HepG2 (cell line): Measurements from ENCODE around the gene FKBP10. TPM values are rescaled to one million over a fixed set of nuclear protein-coding genes. Genes with fewer than 3 reads are reported as not detected.

Source experiments
- ATAC-seq: fragments of 200-7000 bp; cut with Tn5 transposase; 3 replicates; pipeline ENCODE4 v1.9.1; 2020; ENCODE audit warnings: mild to moderate bottlenecking, moderate library complexity
- BruUV-seq: library from RNA; stranded (reverse); fragments of 400-500 nt; replicated peaks from 2 replicates; lab custom pipeline; 2021; lab: Mats Ljungman, UMichigan
- CTCF ChIA-PET: fragments of 300-600 bp; formaldehyde crosslinking; extraction: SDS; loops from one replicate; lab custom pipeline; 2021; ENCODE audit warnings: low total read pairs, inconsistent platforms, low intra/inter-chr PET ratio; lab: Yijun Ruan, JAX
- POLR2A ChIA-PET: fragments of 350-600 bp; sonication (Branson Sonifier 250); formaldehyde crosslinking; loops from one replicate; lab custom pipeline; 2020; ENCODE audit warnings: antibody characterized with exemption, inconsistent platforms; lab: Yijun Ruan, JAX
- DNase-seq: peaks from one replicate; pipeline ENCODE4 v3.0.0-alpha.2; 2015; ENCODE audit warnings: low spot score
- FAIRE-seq: peaks from 3 replicates; lab custom pipeline; 2011; peaks lifted over from hg19 to GRCh38; lab: Jason Lieb, UNC
- H2AFZ ChIP-seq: one replicate; pipeline ENCODE4 v1.6.1; 2011; ENCODE audit warnings: low read length, inconsistent platforms
- H3K27ac ChIP-seq: fragments of 300-600 bp; 3 replicates; pipeline ENCODE4 v1.8.0; 2011; ENCODE audit warnings: mixed run types, mild to moderate bottlenecking, mixed read lengths, low read length, inconsistent platforms; ENCODE audit not compliant: insufficient read depth; ENCODE audit errors: extremely low read length
- H3K27me3 ChIP-seq, 2 experiments: fragments of 200-600 bp in 1 of 2; 2 replicates in 1 of 2; 3 replicates in 1 of 2; pipeline versions ENCODE4 v1.6.0 to v1.8.0; 2011; ENCODE audit warnings: low read length in 2 of 2, mild to moderate bottlenecking in 2 of 2, moderate library complexity in 2 of 2, inconsistent platforms in 1 of 2; ENCODE audit not compliant: insufficient read depth in 2 of 2, control insufficient read depth in 1 of 2
- H3K36me3 ChIP-seq, 2 experiments: fragments of 200-600 bp in 1 of 2; replicated peaks in 1 of 2; 2 replicates in 1 of 2; 3 replicates in 1 of 2; pipeline versions ENCODE4 v1.5.1 to v1.8.0; 2011; ENCODE audit warnings: low read length in 2 of 2, inconsistent platforms in 1 of 2; ENCODE audit not compliant: insufficient read depth in 2 of 2, control insufficient read depth in 1 of 2
- H3K4me1 ChIP-seq: 2 replicates; pipeline ENCODE4 v1.5.1; 2012; ENCODE audit warnings: low read length, inconsistent platforms; ENCODE audit not compliant: insufficient read depth
- H3K4me2 ChIP-seq: 2 replicates; pipeline ENCODE4 v1.6.0; 2011; ENCODE audit warnings: low read depth, low read length, inconsistent platforms
- H3K4me3 ChIP-seq, 3 experiments: fragments of 200-600 bp in 1 of 3; sonication (generic), shearing (Covaris generic) in 1 of 3; replicated peaks in 1 of 3; 2 replicates each; pipeline ENCODE4 v1.5.1; 2011 to 2016; ENCODE audit warnings: low read length in 3 of 3, inconsistent platforms in 2 of 3, low read depth in 2 of 3, mild to moderate bottlenecking in 2 of 3, control low read depth in 1 of 3, mixed read lengths in 1 of 3; ENCODE audit not compliant: insufficient read depth in 1 of 3
- H3K79me2 ChIP-seq: one replicate; pipeline ENCODE4 v1.6.1; 2011; ENCODE audit warnings: low read length, inconsistent platforms; ENCODE audit not compliant: insufficient read depth
- H3K9ac ChIP-seq: 2 replicates; pipeline ENCODE4 v1.6.0; 2011; ENCODE audit warnings: mild to moderate bottlenecking, low read depth, low read length, inconsistent platforms; ENCODE audit not compliant: insufficient read depth
- H3K9me3 ChIP-seq: 2 replicates; pipeline ENCODE4 v1.5.1; 2012; ENCODE audit warnings: mild to moderate bottlenecking, low read length
- H4K20me1 ChIP-seq: 2 replicates; pipeline ENCODE4 v1.6.0; 2011; ENCODE audit warnings: inconsistent platforms, mild to moderate bottlenecking, low read length, moderate library complexity; ENCODE audit not compliant: insufficient read depth
- HNRNPL ChIP-seq: fragments of 200-400 bp; formaldehyde crosslinking; IDR thresholded peaks from 2 replicates; pipeline ENCODE4 v1.6.1; 2017; ENCODE audit warnings: mild to moderate bottlenecking, low read depth, low read length
- KLF12 ChIP-seq: sonication (generic); formaldehyde crosslinking; IDR thresholded peaks from 2 replicates; pipeline ENCODE4 v1.4.0; 2020; ENCODE audit warnings: missing genetic modification reagents, borderline replicate concordance
- NR2F2 ChIP-seq: IDR thresholded peaks from 2 replicates; pipeline ENCODE4 v1.6.1; 2012; ENCODE audit warnings: low read depth, inconsistent platforms, borderline replicate concordance
- RFX5 ChIP-seq: IDR thresholded peaks from 2 replicates; pipeline ENCODE4 v1.6.1; 2011; ENCODE audit warnings: low read depth, low read length, improper control_type of control experiment
- TEAD3 ChIP-seq: optimal IDR thresholded peaks from 2 replicates; pipeline ENCODE3; 2016; ENCODE audit warnings: borderline replicate concordance
- THAP11 ChIP-seq: IDR thresholded peaks from 2 replicates; pipeline ENCODE4 v1.6.1; 2016; ENCODE audit warnings: missing biosample characterization, missing genetic modification reagents
- ZC3H4 ChIP-seq: sonication (generic); formaldehyde crosslinking; IDR thresholded peaks from 2 replicates; pipeline ENCODE4 v1.4.0; 2020; ENCODE audit warnings: missing genetic modification reagents, borderline replicate concordance
- ZNF124 ChIP-seq: sonication (generic); formaldehyde crosslinking; IDR thresholded peaks from 2 replicates; pipeline ENCODE4 v1.4.0; 2020; ENCODE audit warnings: missing genetic modification reagents
- ZNF3 ChIP-seq: IDR thresholded peaks from 2 replicates; pipeline ENCODE4 v1.7.0; 2017; ENCODE audit warnings: inconsistent platforms
- ZNF724P ChIP-seq: sonication (generic); formaldehyde crosslinking; IDR thresholded peaks from 2 replicates; pipeline ENCODE4 v1.8.0; 2022; ENCODE audit warnings: missing genetic modification reagents, borderline replicate concordance
- WGBS: methylation state at CpG from one replicate; pipeline ENCODE4 v1.1.6; 2017; ENCODE audit warnings: low lambda C conversion rate; 5-methylcytosine and 5-hydroxymethylcytosine counted together
- in situ Hi-C: cut with HindIII; loops from 2 replicates; pipeline ENCODE4 v1.10.0; 2017; ENCODE audit warnings: low pct_unique_long_range_greater_than_20kb; ENCODE audit not compliant: extremely low pct_ligation_motif_present
- intact Hi-C: fragments of 100-400 bp; cut with micrococcal nuclease; formaldehyde crosslinking; loops from one replicate; pipeline ENCODE4 v1.10.0; 2022; ENCODE audit not compliant: unreplicated experiment
- polyA plus RNA-seq, 8 experiments: library from polyadenylated mRNA; depleted of rRNA in 3 of 8; stranded (reverse) in 7 of 8; unstranded in 1 of 8; fragments of >200 nt; fragmentation: Illumina TruSeq in 4 of 8; extraction: Trizol in 4 of 8; gene quantifications; 2 replicates each; pipeline versions ENCODE4 v1.2.1 to v1.2.3, GENCODE V29; 2011 to 2016; ENCODE audit warnings: low read depth in 4 of 8, missing spikeins in 1 of 8, mixed read lengths in 1 of 8; ENCODE audit not compliant: insufficient read depth in 1 of 8
- total RNA-seq, 5 experiments: library from RNA; depleted of rRNA; stranded (reverse); fragments of >200 nt; fragmentation: Illumina TruSeq; extraction: Trizol; gene quantifications; 2 replicates each; pipeline ENCODE4 v1.2.3, GENCODE V29; 2016; ENCODE audit warnings: low read depth in 1 of 5
- TF ChIP-seq, protein P1 (sequence below): sonication (generic); formaldehyde crosslinking; IDR thresholded peaks from 2 replicates; pipeline ENCODE4 v1.4.0; 2020; ENCODE audit warnings: missing genetic modification reagents
- TF ChIP-seq, protein P2 (sequence below): sonication (generic); formaldehyde crosslinking; IDR thresholded peaks from 2 replicates; pipeline ENCODE4 v1.4.0; 2020; ENCODE audit warnings: missing genetic modification reagents
- TF ChIP-seq, protein P3 (sequence below), 2 experiments: sonication (generic) in 1 of 2; formaldehyde crosslinking in 1 of 2; IDR thresholded peaks; 2 replicates each; pipeline versions ENCODE4 v1.5.1 to v1.6.1; 2011 to 2020; ENCODE audit warnings: borderline replicate concordance in 1 of 2, low read depth in 1 of 2, low read length in 1 of 2, mild to moderate bottlenecking in 1 of 2, missing genetic modification reagents in 1 of 2, moderate library complexity in 1 of 2
- TF ChIP-seq, protein P4 (sequence below): sonication (generic); formaldehyde crosslinking; IDR thresholded peaks from 2 replicates; pipeline ENCODE4 v1.8.0; 2022; ENCODE audit warnings: missing genetic modification reagents, low read depth, mild to moderate bottlenecking, borderline replicate concordance

Gene FKBP10
- total and polyA plus RNA-seq, 2 of the 13 experiments (the other 11 are each of a cell fraction or from before 2014, with no cell fraction given) = 149 to 573 TPM

DNA sequence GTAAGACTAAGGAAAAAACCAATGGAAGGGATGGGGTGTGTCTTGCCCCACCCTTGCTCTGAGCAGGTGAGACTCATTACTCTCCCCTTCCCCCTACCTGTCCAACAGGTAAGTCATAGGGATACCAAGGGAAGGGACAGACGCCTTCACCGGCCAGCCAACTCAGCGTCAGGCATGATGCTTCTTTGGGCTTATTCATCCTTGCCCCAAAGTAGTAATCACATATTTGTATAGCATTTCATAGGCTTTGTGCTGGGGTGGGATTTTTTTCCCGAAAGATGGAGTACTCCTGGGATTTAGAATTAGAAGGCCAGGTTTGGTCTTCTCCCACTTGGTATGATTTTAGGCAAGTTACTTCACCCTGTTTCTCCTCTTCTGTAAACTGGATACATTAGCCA is 25.8 kb upstream of the FKBP10 start (continued):
- TF ChIP-seq, protein P1, sequence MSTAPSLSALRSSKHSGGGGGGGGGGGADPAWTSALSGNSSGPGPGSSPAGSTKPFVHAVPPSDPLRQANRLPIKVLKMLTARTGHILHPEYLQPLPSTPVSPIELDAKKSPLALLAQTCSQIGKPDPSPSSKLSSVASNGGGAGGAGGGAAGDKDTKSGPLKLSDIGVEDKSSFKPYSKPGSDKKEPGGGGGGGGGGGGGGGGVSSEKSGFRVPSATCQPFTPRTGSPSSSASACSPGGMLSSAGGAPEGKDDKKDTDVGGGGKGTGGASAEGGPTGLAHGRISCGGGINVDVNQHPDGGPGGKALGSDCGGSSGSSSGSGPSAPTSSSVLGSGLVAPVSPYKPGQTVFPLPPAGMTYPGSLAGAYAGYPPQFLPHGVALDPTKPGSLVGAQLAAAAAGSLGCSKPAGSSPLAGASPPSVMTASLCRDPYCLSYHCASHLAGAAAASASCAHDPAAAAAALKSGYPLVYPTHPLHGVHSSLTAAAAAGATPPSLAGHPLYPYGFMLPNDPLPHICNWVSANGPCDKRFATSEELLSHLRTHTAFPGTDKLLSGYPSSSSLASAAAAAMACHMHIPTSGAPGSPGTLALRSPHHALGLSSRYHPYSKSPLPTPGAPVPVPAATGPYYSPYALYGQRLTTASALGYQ (CRISPR knock-in tag) = no peak
- no peak for TF ChIP-seq ZNF724P (CRISPR knock-in tag)
- TF ChIP-seq RFX5 = no peak
- TF ChIP-seq THAP11 (CRISPR knock-in tag) = 0 out of 2 replicates have a peak, but pooled peaks have one; percentile 3
- 0 out of 2 replicates have a peak, but pooled peaks have one; percentile 14 for TF ChIP-seq KLF12 (CRISPR knock-in tag)
- TF ChIP-seq, all 625 proteins: peak for 11

DNA sequence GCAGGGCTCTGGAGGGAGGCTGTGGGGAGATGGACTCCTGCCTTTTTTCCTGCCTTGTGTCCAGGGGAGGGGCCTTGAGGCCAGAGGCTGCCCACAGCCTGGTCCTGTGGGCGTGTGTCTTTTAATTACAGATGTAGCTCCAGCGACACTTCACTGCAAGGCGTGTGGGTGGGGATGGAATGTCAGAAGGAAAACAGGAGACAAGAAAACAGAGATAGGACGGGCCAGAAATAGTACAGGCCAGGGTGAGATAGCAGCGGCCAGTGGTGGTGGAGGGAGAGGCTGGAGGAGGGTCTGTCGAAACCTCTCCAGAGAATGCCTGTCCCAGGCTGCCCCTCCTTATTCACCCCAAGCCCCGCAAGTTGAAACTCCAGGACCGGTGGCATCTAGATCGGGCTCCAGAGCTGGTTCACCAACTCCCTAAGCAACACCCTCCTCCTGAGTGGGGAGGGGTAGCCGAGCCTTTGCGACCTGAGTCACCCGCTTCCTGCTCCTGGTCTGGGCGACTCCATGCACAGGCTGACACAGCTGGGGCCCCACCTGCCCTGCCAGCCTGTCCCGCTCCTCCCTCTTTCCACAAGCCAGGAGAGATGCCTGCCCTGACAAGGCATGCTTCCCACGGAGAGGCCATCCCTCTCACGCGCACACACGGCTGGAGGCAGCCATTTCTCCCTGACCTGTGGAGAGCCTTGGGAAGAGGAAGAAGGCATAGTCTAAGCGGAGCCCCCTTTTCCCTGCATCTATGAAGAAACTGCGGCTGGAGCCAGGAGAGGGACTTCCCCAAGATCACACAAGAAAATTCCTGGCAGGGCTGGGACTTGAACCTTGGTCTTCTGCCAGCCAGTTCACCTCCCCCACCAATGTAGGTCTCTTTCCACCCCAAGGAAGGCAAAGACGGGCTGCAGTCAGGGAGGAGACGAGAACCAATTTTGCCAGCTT is 19.7 kb upstream of the FKBP10 start:
- peak overlapping the region; percentile 45 for H3K9ac ChIP-seq
- peak; percentile 83 for ATAC-seq
- H3K36me3 ChIP-seq = no peaks in the 10 kb centered on the region
- H3K9me3 ChIP-seq = no peaks in the 10 kb centered on the region
- BruUV-seq = TSS peak; percentile 93
- H4K20me1 ChIP-seq = no peaks in the 10 kb centered on the region
- H3K79me2 ChIP-seq = no peaks in the 10 kb centered on the region
- peak overlapping the region; percentile 53 for H3K27ac ChIP-seq
- no peaks in the 10 kb centered on the region; a peak in 1 of 5 replicates for H3K27me3 ChIP-seq
- intact Hi-C loops = no loop called here
- ChIA-PET POLR2A (interaction anchor here (0.6 to 7.9 kb wide), 13 partner anchors 7 to 264 kb away, joined by 3 to 86 read pairs (median 8); partner anchors contain the start of genes EIF1, FKBP10, JUP and KLHL11), CTCF (interaction anchor here (1.0 kb wide), 1 partner anchor 55 kb away, joined by 3 read pairs; no protein-coding TSS in a partner anchor)
- H3K4me2 ChIP-seq = peak overlapping the region; percentile 86
- peak; percentile 68 for DNase-seq
- WGBS = under 1% methylated on average over 16 of the region's 22 CpGs
- peak overlapping the region; percentile 47 to 66 (median 55) for H3K4me3 ChIP-seq
- H2AFZ ChIP-seq = no peak overlapping the region
- H3K4me1 ChIP-seq = peaks cover 54% of the 10 kb centered on the region
- FAIRE-seq = peak; percentile 26
- in situ Hi-C loops = no loop called here
- TF ChIP-seq TEAD3 (peak; percentile 38), ZNF3 (CRISPR knock-in tag) (no peak), ZNF124 (CRISPR knock-in tag) (0 out of 2 replicates have a peak, but pooled peaks have one; percentile 7), ZC3H4 (CRISPR knock-in tag) (peak; percentile 55; the same call in 1 of the 2 replicates), HNRNPL (peak; percentile 90), NR2F2 (no peak)
- TF ChIP-seq, protein P2, sequence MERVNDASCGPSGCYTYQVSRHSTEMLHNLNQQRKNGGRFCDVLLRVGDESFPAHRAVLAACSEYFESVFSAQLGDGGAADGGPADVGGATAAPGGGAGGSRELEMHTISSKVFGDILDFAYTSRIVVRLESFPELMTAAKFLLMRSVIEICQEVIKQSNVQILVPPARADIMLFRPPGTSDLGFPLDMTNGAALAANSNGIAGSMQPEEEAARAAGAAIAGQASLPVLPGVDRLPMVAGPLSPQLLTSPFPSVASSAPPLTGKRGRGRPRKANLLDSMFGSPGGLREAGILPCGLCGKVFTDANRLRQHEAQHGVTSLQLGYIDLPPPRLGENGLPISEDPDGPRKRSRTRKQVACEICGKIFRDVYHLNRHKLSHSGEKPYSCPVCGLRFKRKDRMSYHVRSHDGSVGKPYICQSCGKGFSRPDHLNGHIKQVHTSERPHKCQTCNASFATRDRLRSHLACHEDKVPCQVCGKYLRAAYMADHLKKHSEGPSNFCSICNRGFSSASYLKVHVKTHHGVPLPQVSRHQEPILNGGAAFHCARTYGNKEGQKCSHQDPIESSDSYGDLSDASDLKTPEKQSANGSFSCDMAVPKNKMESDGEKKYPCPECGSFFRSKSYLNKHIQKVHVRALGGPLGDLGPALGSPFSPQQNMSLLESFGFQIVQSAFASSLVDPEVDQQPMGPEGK = peak; percentile 61
- TF ChIP-seq, protein P3, sequence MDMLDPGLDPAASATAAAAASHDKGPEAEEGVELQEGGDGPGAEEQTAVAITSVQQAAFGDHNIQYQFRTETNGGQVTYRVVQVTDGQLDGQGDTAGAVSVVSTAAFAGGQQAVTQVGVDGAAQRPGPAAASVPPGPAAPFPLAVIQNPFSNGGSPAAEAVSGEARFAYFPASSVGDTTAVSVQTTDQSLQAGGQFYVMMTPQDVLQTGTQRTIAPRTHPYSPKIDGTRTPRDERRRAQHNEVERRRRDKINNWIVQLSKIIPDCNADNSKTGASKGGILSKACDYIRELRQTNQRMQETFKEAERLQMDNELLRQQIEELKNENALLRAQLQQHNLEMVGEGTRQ (IDR thresholded peaks at IDR 0.05; ENCODE audit: low read depth, low read length) = no peak
- TF ChIP-seq, protein P3 (CRISPR knock-in tag; IDR thresholded peaks at IDR 0.05; ENCODE audit: borderline replicate concordance) = no peak
- TF ChIP-seq, protein P4, sequence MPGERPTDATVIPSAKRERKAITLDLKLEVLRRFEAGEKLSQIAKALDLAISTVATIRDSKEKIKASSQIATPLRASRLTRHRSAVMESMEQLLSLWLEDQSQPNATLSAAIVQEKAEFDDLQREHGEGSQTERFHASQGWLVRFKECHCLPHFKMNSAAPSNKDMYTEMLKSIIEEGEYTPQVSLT (CRISPR knock-in tag) = no peak
